Measurements from ENCODE around the gene DDI2.
A peak's percentile ranks its signal among the peaks of the same experiment; 100 is the strongest.
"Not testable (repeated sequence)": the region's sequence is repeated elsewhere in the genome, so short reads cannot be mapped to it uniquely, and the experiment has no call there.

Gene DDI2

DNA sequence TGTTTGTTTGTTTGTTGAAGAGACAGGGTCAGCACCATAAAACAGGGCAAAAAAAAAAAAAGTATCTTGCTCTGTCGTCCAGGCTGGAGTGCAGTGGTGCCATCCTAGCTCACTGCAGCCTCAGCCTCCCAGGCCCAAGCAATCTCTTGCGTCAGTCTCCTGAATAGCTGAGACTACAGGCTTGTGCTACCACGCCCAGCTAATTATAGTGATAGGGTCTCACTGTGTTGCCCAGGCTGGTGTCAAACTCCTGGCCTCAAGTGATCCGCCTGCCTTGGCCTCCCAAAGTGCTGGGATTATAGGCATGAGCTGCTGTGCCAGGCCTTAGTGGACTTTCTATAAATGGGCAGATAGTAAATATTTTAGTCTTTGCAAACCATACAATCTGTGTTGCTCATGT, 19.2 kb downstream of the DDI2 start:
- DNase-seq (ENCODE audit: low spot score): no peak

DNA sequence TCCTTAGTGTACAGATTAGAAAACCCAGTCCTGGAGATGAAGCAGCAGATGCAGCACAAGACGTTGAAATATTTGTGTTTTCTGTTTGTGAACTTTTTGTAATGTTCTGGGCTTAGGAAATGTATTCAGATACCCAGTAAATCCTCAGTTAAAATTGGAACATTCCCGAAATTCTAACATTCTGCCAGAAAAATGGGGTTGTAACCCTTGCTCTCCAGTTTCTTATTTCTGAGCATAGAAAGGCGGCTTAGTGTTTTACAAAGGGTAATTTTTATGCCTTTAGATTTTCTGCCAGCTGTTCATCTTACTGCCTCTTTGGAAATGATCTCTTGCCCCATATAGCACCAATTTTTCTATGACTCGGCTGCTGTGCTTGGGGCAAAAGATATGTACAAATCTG, 20.6 kb downstream of the DDI2 start:
- no peak for DNase-seq (ENCODE audit: low spot score)

DNA sequence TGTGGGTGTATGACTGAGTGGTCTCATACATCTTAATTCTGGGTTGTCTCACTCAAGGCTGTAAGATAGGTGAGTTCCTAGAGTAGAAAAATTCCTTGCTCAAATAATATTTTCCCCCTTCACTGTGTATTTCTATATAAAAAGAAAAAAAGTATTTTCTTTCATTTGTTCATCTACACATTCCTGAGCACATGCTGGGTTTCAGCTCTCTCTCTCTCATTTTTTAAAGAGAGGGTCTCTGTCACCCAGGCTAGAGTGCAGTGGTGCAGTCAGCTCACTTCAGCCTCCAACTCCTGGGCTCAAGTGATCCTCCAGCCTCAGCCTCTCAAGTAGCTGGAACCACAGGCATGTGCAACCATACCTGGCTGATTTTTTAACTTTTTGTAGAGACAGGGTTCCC, 22.0 kb downstream of the DDI2 start:
- DNase-seq (ENCODE audit: low spot score): no peak

- no peak for DNase-seq (ENCODE audit: low spot score)
Observed at GRCh38 chr1:15639931-15640330, 22.7 kb downstream of the DDI2 start.

DNA sequence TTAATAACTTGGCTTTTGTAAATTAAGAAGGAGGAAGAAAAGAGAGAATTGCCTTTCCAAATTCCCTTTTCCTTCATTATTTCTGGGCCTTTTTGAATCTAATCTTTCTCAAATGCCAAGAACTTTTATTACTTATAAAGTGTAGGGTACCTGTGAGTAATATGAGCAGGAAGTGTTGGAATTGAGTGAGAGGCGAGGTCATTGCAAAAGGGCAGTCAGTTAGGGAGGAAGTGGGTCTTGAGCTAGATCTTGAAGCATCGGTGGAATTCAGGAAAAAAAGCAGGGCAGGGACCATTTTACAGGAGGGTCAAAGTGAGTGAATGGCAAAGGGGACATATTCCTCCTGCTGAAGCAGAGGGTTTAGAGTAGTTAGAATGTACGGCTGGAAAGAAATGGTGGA, 23.4 kb downstream of the DDI2 start:
- no peak for DNase-seq (ENCODE audit: low spot score)

DNA sequence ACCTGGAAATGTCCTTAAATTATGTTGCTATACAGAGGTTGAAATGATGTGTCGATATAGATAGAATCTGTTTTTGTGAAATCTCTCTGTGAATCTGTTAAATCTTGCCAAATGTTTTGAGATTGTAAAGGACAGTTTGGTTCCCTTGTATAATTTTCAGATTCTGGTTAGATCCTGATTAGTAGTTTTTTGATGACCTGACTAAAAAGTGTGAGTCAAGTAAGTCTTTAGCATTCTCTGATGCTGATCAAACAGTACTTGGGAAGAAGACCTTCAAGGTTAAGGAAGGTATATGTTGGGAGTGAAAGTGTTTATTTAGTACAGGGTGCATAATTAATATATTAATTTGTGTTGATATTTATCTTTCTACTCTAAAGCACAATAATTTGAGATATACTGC, 32.7 kb downstream of the DDI2 start:
- DNase-seq (ENCODE audit: low spot score): no peak

DNA sequence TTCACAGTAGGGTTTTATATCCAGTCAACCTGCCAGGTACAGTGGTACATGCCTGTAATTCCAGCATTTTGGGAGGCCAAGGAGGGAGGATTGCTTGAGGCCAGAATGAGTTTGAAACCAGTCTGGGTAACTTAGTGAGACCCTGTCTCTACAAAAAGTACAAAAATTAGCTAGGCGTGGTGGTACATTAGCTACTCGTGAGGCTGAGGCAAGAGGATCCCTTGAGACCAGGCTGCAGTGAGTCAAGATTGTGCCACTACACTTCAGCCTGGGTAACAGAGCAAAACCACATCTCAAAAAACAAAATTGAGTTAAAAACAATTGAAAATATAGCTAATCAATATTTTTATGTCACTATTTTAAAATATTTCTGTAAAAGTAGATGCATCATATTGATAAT, 33.2 kb downstream of the DDI2 start:
- DNase-seq (ENCODE audit: low spot score): no peak

DNA sequence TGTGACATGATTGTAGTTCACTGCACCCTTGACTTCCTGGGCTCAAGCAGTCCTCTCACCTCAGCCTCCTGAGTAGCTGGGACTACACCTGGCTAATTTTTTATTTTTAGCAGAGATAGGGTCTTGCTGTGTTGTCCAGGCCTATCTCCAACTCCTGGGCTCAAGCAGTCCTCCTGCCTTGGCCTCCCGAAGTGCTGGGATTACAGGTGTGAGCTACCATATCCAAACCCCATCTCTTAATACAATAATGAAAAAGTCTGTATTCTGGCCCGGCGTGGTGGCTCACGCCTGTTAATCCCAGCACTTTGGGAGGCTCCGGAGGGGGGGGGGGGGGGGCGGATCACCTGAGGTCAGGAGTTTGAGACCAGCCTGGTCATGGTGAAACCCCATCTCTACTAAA, 34.9 kb downstream of the DDI2 start:
- DNase-seq (ENCODE audit: low spot score): not testable (repeated sequence)

- peak; percentile 30 for DNase-seq (ENCODE audit: low spot score)
Observed at GRCh38 chr1:15654091-15654690, 36.9 kb downstream of the DDI2 start.

GRCh38 chr1:15656464-15656863, 39.2 kb downstream of the DDI2 start:
- DNase-seq (ENCODE audit: low spot score): no peak

GRCh38 chr1:15657021-15657420, 39.8 kb downstream of the DDI2 start:
- DNase-seq (ENCODE audit: low spot score): no peak

GRCh38 chr1:15660151-15660550, 42.9 kb downstream of the DDI2 start:
- no peak for DNase-seq (ENCODE audit: low spot score)

- no peak for DNase-seq (ENCODE audit: low spot score)
Observed at GRCh38 chr1:15662477-15662876, 45.2 kb downstream of the DDI2 start.

DNA sequence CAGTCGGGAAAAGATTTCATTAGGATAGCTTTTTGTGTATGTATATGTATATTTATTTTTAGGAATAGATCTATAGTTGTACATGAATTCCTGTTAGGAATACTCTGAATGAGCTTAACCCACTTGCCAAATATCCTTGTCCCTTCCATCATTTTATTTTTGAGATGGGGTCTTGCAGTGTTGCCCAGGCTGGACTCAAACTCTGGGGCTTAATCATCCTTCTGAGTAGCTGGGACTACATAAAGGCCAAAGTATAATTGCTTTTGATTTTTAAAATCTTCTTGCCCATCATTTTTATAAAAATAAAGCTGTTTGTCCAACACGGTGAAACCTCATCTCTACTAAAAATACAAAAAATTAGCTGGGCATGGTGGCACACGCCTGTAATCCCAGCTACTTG, 46.7 kb downstream of the DDI2 start:
- no peak for DNase-seq (ENCODE audit: low spot score)

- no peak for DNase-seq (ENCODE audit: low spot score)
Observed at GRCh38 chr1:15667362-15667761, 50.1 kb downstream of the DDI2 start.

GRCh38 chr1:15668089-15668754, 51.0 kb downstream of the DDI2 start:
- no peak for DNase-seq (ENCODE audit: low spot score)

- no peak for DNase-seq (ENCODE audit: low spot score)
Observed at GRCh38 chr1:15669074-15669473, 51.8 kb downstream of the DDI2 start.

- no peak for DNase-seq (ENCODE audit: low spot score)
Observed at GRCh38 chr1:15669864-15670263, 52.6 kb downstream of the DDI2 start.

- no peak for DNase-seq (ENCODE audit: low spot score)
Observed at GRCh38 chr1:15671430-15671829, 54.2 kb downstream of the DDI2 start.

- no peak for DNase-seq (ENCODE audit: low spot score)
Observed at GRCh38 chr1:15674386-15675159, 57.3 kb downstream of the DDI2 start.

- no peak for DNase-seq (ENCODE audit: low spot score)
Observed at GRCh38 chr1:15676010-15676409, 58.8 kb downstream of the DDI2 start.

DNA sequence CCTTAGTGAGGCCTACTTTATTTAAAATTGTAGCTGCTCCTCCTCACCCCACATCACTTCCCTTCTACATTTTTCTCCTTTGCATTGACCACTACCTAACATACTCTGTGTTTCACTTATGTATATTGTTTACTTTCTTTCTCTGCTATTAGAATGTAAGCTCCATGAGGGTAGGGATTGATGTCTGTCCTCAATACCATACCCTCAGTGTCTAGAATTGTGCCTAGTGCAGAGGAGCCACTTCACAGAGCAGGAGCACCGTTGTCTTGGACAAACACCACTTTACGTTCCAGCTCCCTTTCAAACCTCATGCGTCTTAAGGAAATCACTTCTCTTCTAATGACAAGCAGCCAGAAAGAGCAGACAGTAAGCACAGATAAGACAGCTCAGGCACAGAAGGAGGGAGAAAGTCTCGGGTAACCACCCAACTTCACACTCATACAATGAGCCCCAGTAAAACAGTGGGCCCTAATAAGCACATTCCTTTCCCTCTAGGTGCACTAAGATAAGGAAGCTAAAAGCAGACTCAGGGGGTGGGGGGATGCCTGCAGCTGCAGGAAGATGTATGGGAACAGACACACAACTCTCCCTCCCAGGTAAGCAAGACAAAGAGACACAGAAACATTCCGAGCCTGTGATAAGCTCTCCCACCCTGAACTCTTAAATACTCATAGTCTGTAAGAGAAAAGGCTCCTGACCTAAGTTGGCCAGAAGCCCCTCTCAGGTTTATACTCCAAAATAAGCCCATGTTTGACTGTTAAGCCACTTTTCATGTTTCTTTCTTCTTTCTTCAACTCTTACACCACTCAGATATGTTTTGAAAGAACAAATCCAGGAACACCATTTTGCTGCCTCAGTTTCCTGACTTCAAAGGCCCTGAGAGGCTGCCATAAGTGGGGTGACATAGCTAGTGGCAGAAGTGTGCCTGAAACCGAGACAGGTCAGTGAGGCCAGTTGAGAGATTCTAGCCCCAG, 59.7 kb downstream of the DDI2 start:
- DNase-seq (ENCODE audit: low spot score): no peak
